HepG2 (cell line): ENCODE data around the gene TOMM40L. TPM values are rescaled to one million over a fixed set of nuclear protein-coding genes. Genes with fewer than 3 reads are reported as not detected.
A peak's percentile ranks its signal among the peaks of the same experiment; 100 is the strongest.

Experiments
- ARID2 ChIP-seq: sonication (generic); formaldehyde crosslinking; IDR thresholded peaks from 2 replicates; pipeline ENCODE4 v1.8.1; 2022; ENCODE audit warnings: mild to moderate bottlenecking, missing genetic modification reagents, borderline replicate concordance
- DNMT1 ChIP-seq: sonication (generic); formaldehyde crosslinking; IDR thresholded peaks from 2 replicates; pipeline ENCODE4 v1.5.1; 2020; ENCODE audit warnings: mild to moderate bottlenecking, missing genetic modification reagents
- ETV5 ChIP-seq: IDR thresholded peaks from 2 replicates; pipeline ENCODE4 v1.6.1; 2018; ENCODE audit warnings: missing biosample characterization, missing genetic modification reagents, inconsistent platforms, borderline replicate concordance
- GATAD1 ChIP-seq: IDR thresholded peaks from 2 replicates; pipeline ENCODE4 v1.6.1; 2016; ENCODE audit warnings: missing genetic modification reagents, missing compliant biosample characterization
- KDM5B ChIP-seq: sonication (generic); formaldehyde crosslinking; IDR thresholded peaks from 2 replicates; pipeline ENCODE4 v1.4.0; 2020; ENCODE audit warnings: missing genetic modification reagents, mild to moderate bottlenecking, borderline replicate concordance
- SRSF1 ChIP-seq: fragments of 200-400 bp; formaldehyde crosslinking; optimal IDR thresholded peaks from 2 replicates; pipeline ENCODE3; 2017; ENCODE audit warnings: mild to moderate bottlenecking, low read depth, low read length, moderate library complexity
- STAG1 ChIP-seq: sonication (generic); formaldehyde crosslinking; IDR thresholded peaks from 2 replicates; pipeline ENCODE4 v1.4.0; 2020; ENCODE audit warnings: missing genetic modification reagents
- STAT5B ChIP-seq: sonication (generic); formaldehyde crosslinking; IDR thresholded peaks from 2 replicates; pipeline ENCODE4 v1.4.0; 2020; ENCODE audit warnings: missing genetic modification reagents
- TBP ChIP-seq: sonication (generic); formaldehyde crosslinking; IDR thresholded peaks from 2 replicates; pipeline ENCODE4 v1.5.0; 2020; ENCODE audit warnings: missing genetic modification reagents
- TGIF2 ChIP-seq: IDR thresholded peaks from 2 replicates; pipeline ENCODE4 v1.6.1; 2016; ENCODE audit warnings: control low read depth, missing compliant biosample characterization
- ZBTB7B ChIP-seq: sonication (generic); formaldehyde crosslinking; IDR thresholded peaks from 2 replicates; pipeline ENCODE4 v1.4.0; 2020; ENCODE audit warnings: missing genetic modification reagents
- ZEB1 ChIP-seq: IDR thresholded peaks from 2 replicates; pipeline ENCODE4 v1.6.1; 2012; ENCODE audit warnings: mild to moderate bottlenecking, low read depth, inconsistent platforms; ENCODE audit not compliant: insufficient replicate concordance
- ZKSCAN8 ChIP-seq: IDR thresholded peaks from 2 replicates; pipeline ENCODE4 v1.6.1; 2016; ENCODE audit warnings: borderline replicate concordance, missing genetic modification reagents, missing compliant biosample characterization
- ZNF12 ChIP-seq: sonication (generic); formaldehyde crosslinking; IDR thresholded peaks from 2 replicates; pipeline ENCODE4 v1.5.0; 2020; ENCODE audit warnings: missing genetic modification reagents
- ZNF569 ChIP-seq: sonication (generic); formaldehyde crosslinking; IDR thresholded peaks from 2 replicates; pipeline ENCODE4 v1.5.0; 2020; ENCODE audit warnings: mild to moderate bottlenecking, missing genetic modification reagents, moderate library complexity, borderline replicate concordance
- polyA plus RNA-seq, 8 experiments: library from polyadenylated mRNA; depleted of rRNA in 3 of 8; stranded (reverse) in 7 of 8; unstranded in 1 of 8; fragments of >200 nt; fragmentation: Illumina TruSeq in 4 of 8; extraction: Trizol in 4 of 8; gene quantifications; 2 replicates each; pipeline versions ENCODE4 v1.2.1 to v1.2.3, GENCODE V29; 2011 to 2016; ENCODE audit warnings: low read depth in 4 of 8, missing spikeins in 1 of 8, mixed read lengths in 1 of 8; ENCODE audit not compliant: insufficient read depth in 1 of 8
- total RNA-seq, 5 experiments: library from RNA; depleted of rRNA; stranded (reverse); fragments of >200 nt; fragmentation: Illumina TruSeq; extraction: Trizol; gene quantifications; 2 replicates each; pipeline ENCODE4 v1.2.3, GENCODE V29; 2016; ENCODE audit warnings: low read depth in 1 of 5
- TF ChIP-seq, protein P1 (sequence below): sonication (generic); formaldehyde crosslinking; IDR thresholded peaks from 2 replicates; pipeline ENCODE4 v1.5.0; 2020; ENCODE audit warnings: missing genetic modification reagents
- TF ChIP-seq, protein P2 (sequence below), 2 experiments: sonication (generic) in 1 of 2; formaldehyde crosslinking in 1 of 2; IDR thresholded peaks; 2 replicates each; pipeline versions ENCODE4 v1.4.0 to v1.6.1; 2018 to 2020; ENCODE audit warnings: missing genetic modification reagents in 2 of 2, borderline replicate concordance in 1 of 2, low read depth in 1 of 2, mild to moderate bottlenecking in 1 of 2, missing biosample characterization in 1 of 2
- TF ChIP-seq, protein P3 (sequence below): sonication (generic); formaldehyde crosslinking; conservative IDR thresholded peaks from 2 replicates; pipeline ENCODE4 v1.4.0; 2020; ENCODE audit warnings: missing genetic modification reagents
- TF ChIP-seq, protein P4 (sequence below): sonication (generic); formaldehyde crosslinking; IDR thresholded peaks from 2 replicates; pipeline ENCODE4 v1.4.0; 2020; ENCODE audit warnings: missing genetic modification reagents
- TF ChIP-seq, protein P5 (sequence below): sonication (generic); formaldehyde crosslinking; IDR thresholded peaks from 2 replicates; pipeline ENCODE4 v1.4.0; 2020; ENCODE audit warnings: missing genetic modification reagents, mild to moderate bottlenecking, borderline replicate concordance

Gene TOMM40L
- total and polyA plus RNA-seq, 2 of the 13 experiments (the other 11 are each of a cell fraction or from before 2014, with no cell fraction given), result 14.1 to 26.2 TPM

DNA sequence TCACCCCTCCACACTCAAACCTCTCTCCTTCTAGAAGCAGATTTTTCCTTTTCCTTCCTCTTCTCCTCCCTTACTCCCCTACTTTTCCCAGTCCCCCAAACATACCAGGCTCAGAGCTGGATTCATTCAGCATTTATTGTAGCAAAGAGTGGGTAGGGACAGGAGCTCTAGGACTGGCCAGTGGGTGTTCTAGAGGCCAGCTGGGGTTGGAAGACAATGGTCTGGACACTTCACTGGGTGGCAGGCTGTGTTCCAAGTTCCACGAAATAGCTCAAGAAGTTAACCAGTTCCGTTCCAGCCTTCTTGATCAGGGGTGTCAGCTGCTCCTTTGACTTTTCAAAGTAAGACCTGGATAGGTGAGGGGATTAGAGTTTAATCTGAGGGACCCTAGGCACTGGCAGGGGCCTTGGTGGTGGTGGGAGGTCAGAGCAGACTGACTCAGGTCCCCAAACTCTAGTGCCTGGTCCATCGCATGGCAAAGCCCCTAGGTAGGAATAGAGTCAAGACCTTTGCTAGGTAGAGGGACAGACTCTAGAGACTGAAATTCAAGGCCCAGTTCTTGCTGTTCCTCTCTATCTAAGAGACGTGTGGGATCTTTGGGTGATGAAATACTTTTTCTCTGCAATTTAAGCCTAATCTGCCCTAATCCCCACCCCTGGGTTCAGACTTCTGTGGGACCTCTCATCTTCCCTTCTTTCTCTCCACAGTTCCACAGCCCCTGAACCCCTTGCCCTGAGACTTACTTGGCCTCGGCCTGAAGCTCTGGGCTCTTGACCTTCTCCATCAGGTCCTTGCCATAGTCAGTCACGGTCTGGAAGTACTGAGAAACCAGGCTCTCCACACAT, 3.5 kb upstream of the TOMM40L start (continued):
- no peak for TF ChIP-seq GATAD1 (CRISPR knock-in tag)
- TF ChIP-seq ZEB1, result no peak
- TF ChIP-seq, protein P1, sequence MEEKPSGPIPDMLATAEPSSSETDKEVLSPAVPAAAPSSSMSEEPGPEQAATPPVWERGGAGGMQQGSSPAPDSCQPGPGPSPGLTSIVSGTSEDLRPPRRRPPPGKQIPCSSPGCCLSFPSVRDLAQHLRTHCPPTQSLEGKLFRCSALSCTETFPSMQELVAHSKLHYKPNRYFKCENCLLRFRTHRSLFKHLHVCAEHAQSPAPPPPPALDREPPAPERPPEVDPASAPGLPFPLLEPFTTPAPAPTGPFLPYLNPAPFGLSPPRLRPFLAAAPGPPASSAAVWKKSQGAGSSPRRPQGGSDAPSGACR, result 0 out of 2 replicates have a peak, but pooled peaks have one; percentile 56
- TF ChIP-seq, protein P2, sequence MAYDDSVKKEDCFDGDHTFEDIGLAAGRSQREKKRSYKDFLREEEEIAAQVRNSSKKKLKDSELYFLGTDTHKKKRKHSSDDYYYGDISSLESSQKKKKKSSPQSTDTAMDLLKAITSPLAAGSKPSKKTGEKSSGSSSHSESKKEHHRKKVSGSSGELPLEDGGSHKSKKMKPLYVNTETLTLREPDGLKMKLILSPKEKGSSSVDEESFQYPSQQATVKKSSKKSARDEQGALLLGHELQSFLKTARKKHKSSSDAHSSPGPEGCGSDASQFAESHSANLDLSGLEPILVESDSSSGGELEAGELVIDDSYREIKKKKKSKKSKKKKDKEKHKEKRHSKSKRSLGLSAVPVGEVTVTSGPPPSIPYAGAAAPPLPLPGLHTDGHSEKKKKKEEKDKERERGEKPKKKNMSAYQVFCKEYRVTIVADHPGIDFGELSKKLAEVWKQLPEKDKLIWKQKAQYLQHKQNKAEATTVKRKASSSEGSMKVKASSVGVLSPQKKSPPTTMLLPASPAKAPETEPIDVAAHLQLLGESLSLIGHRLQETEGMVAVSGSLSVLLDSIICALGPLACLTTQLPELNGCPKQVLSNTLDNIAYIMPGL (CRISPR knock-in tag; IDR thresholded peaks at IDR 0.05; ENCODE audit: borderline replicate concordance in 1 of 2, low read depth in 1 of 2), result peak in 1 of 2 experiments; percentile 33; a peak in 1 of 4 replicates
- TF ChIP-seq, protein P3, sequence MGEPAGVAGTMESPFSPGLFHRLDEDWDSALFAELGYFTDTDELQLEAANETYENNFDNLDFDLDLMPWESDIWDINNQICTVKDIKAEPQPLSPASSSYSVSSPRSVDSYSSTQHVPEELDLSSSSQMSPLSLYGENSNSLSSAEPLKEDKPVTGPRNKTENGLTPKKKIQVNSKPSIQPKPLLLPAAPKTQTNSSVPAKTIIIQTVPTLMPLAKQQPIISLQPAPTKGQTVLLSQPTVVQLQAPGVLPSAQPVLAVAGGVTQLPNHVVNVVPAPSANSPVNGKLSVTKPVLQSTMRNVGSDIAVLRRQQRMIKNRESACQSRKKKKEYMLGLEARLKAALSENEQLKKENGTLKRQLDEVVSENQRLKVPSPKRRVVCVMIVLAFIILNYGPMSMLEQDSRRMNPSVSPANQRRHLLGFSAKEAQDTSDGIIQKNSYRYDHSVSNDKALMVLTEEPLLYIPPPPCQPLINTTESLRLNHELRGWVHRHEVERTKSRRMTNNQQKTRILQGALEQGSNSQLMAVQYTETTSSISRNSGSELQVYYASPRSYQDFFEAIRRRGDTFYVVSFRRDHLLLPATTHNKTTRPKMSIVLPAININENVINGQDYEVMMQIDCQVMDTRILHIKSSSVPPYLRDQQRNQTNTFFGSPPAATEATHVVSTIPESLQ (CRISPR knock-in tag), result no peak
- TF ChIP-seq SRSF1, result no peak
- no peak for TF ChIP-seq STAG1 (CRISPR knock-in tag)
- TF ChIP-seq DNMT1, result peak; percentile 30; the same call in 1 of the 2 replicates
- TF ChIP-seq ZBTB7B (CRISPR knock-in tag), result no peak
- no peak for TF ChIP-seq ZKSCAN8 (CRISPR knock-in tag)
- peak; percentile 5; the same call in 1 of the 2 replicates for TF ChIP-seq KDM5B (CRISPR knock-in tag)
- TF ChIP-seq, protein P4, sequence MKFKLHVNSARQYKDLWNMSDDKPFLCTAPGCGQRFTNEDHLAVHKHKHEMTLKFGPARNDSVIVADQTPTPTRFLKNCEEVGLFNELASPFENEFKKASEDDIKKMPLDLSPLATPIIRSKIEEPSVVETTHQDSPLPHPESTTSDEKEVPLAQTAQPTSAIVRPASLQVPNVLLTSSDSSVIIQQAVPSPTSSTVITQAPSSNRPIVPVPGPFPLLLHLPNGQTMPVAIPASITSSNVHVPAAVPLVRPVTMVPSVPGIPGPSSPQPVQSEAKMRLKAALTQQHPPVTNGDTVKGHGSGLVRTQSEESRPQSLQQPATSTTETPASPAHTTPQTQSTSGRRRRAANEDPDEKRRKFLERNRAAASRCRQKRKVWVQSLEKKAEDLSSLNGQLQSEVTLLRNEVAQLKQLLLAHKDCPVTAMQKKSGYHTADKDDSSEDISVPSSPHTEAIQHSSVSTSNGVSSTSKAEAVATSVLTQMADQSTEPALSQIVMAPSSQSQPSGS (CRISPR knock-in tag), result peak; percentile 34; the same call in 1 of the 2 replicates
- TF ChIP-seq ARID2 (CRISPR knock-in tag), result no peak
- TF ChIP-seq, protein P5, sequence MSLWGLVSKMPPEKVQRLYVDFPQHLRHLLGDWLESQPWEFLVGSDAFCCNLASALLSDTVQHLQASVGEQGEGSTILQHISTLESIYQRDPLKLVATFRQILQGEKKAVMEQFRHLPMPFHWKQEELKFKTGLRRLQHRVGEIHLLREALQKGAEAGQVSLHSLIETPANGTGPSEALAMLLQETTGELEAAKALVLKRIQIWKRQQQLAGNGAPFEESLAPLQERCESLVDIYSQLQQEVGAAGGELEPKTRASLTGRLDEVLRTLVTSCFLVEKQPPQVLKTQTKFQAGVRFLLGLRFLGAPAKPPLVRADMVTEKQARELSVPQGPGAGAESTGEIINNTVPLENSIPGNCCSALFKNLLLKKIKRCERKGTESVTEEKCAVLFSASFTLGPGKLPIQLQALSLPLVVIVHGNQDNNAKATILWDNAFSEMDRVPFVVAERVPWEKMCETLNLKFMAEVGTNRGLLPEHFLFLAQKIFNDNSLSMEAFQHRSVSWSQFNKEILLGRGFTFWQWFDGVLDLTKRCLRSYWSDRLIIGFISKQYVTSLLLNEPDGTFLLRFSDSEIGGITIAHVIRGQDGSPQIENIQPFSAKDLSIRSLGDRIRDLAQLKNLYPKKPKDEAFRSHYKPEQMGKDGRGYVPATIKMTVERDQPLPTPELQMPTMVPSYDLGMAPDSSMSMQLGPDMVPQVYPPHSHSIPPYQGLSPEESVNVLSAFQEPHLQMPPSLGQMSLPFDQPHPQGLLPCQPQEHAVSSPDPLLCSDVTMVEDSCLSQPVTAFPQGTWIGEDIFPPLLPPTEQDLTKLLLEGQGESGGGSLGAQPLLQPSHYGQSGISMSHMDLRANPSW (CRISPR knock-in tag), result no peak
- no peak for TF ChIP-seq ZNF569 (CRISPR knock-in tag)
- TF ChIP-seq ETV5 (CRISPR knock-in tag), result no peak
- TF ChIP-seq TGIF2 (CRISPR knock-in tag), result no peak; the same call in 1 of the 2 replicates
- no peak for TF ChIP-seq STAT5B (CRISPR knock-in tag)
- TF ChIP-seq TBP (CRISPR knock-in tag), result no peak
- TF ChIP-seq ZNF12 (CRISPR knock-in tag), result no peak
